IMR-90 (cell line): Measurements from ENCODE around the gene SLC9A9. TPM values are rescaled to one million over a fixed set of nuclear protein-coding genes. Genes with fewer than 3 reads are reported as not detected.

Source experiments
- ATAC-seq: fragments of 200-7000 bp; cut with Tn5 transposase; 2 replicates; pipeline ENCODE4 v1.9.1; 2020; ENCODE audit warnings: low read depth, mild to moderate bottlenecking, moderate library complexity
- BruUV-seq: library from RNA; stranded (reverse); fragments of 400-500 nt; replicated peaks from 2 replicates; lab custom pipeline; 2021; lab: Mats Ljungman, UMichigan
- CTCF ChIA-PET: fragments of 300-600 bp; formaldehyde crosslinking; extraction: SDS; loops from one replicate; lab custom pipeline; 2021; ENCODE audit warnings: antibody characterized with exemption; lab: Yijun Ruan, JAX
- POLR2A ChIA-PET: fragments of 300-600 bp; sonication (Branson Sonifier 250); formaldehyde crosslinking; loops from one replicate; lab custom pipeline; 2022; ENCODE audit warnings: antibody characterized with exemption; ENCODE audit not compliant: unreplicated experiment; lab: Charles Lee
- DNase-seq: peaks from one replicate; pipeline ENCODE4 v3.0.0; 2013
- H2AFZ ChIP-seq: replicated peaks from 2 replicates; pipeline ENCODE3; 2013; ENCODE audit warnings: low read length, mild to moderate bottlenecking; ENCODE audit not compliant: poor library complexity
- H2AK5ac ChIP-seq: 2 replicates; pipeline ENCODE4 v1.6.1; 2013; ENCODE audit warnings: low read depth, low read length, inconsistent platforms
- H2AK9ac ChIP-seq: replicated peaks from 2 replicates; pipeline ENCODE3; 2013; ENCODE audit warnings: mild to moderate bottlenecking, low read depth, low read length, moderate library complexity; ENCODE audit not compliant: poor library complexity
- H2BK120ac ChIP-seq: 2 replicates; pipeline ENCODE4 v1.6.1; 2013; ENCODE audit warnings: low read depth, low read length, inconsistent platforms
- H2BK15ac ChIP-seq: 3 replicates; pipeline ENCODE4 v1.6.1; 2013; ENCODE audit warnings: low read depth, low read length, inconsistent platforms
- H2BK20ac ChIP-seq: 2 replicates; pipeline ENCODE4 v1.6.1; 2013; ENCODE audit warnings: low read depth, mild to moderate bottlenecking, inconsistent platforms, low read length, moderate library complexity
- H2BK5ac ChIP-seq: 2 replicates; pipeline ENCODE4 v1.6.1; 2013; ENCODE audit warnings: mild to moderate bottlenecking, low read depth, low read length, inconsistent platforms; ENCODE audit not compliant: poor library complexity, severe bottlenecking
- H3K14ac ChIP-seq: replicated peaks from 2 replicates; pipeline ENCODE4 v1.6.1; 2013; ENCODE audit warnings: low read depth, low read length, inconsistent platforms
- H3K18ac ChIP-seq: 2 replicates; pipeline ENCODE4 v1.6.1; 2013; ENCODE audit warnings: low read depth, low read length, control low read depth
- H3K23ac ChIP-seq: 2 replicates; pipeline ENCODE4 v1.6.1; 2013; ENCODE audit warnings: low read depth, low read length, inconsistent platforms
- H3K27ac ChIP-seq: 2 replicates; pipeline ENCODE4 v1.5.1; 2013; ENCODE audit warnings: mild to moderate bottlenecking, control low read depth, low read length; ENCODE audit not compliant: insufficient read depth
- H3K27me3 ChIP-seq: 2 replicates; pipeline ENCODE4 v1.6.1; 2013; ENCODE audit warnings: low read length; ENCODE audit not compliant: control insufficient read depth, insufficient read depth
- H3K36me3 ChIP-seq: 2 replicates; pipeline ENCODE4 v1.6.1; 2013; ENCODE audit warnings: low read length, mixed read lengths; ENCODE audit not compliant: control insufficient read depth, insufficient read depth
- H3K4ac ChIP-seq: 2 replicates; pipeline ENCODE4 v1.6.1; 2013; ENCODE audit warnings: low read depth, low read length, inconsistent platforms
- H3K4me1 ChIP-seq: 2 replicates; pipeline ENCODE4 v1.6.1; 2013; ENCODE audit warnings: low read length, mixed read lengths; ENCODE audit not compliant: control insufficient read depth, insufficient read depth
- H3K4me2 ChIP-seq: 2 replicates; pipeline ENCODE4 v1.6.1; 2013; ENCODE audit warnings: low read depth, mild to moderate bottlenecking, control low read depth, low read length, moderate library complexity
- H3K4me3 ChIP-seq: 2 replicates; pipeline ENCODE4 v1.5.1; 2013; ENCODE audit warnings: low read depth, mild to moderate bottlenecking, control low read depth, low read length, moderate library complexity; ENCODE audit not compliant: insufficient read depth
- H3K56ac ChIP-seq: 2 replicates; pipeline ENCODE4 v1.6.1; 2013; ENCODE audit warnings: low read length, inconsistent platforms; ENCODE audit not compliant: insufficient read depth; ENCODE audit errors: extremely low read depth
- H3K79me1 ChIP-seq, 2 experiments: 2 replicates each; pipeline ENCODE4 v1.6.1; 2013; ENCODE audit warnings: low read length in 2 of 2, inconsistent platforms in 1 of 2, low read depth in 1 of 2
- H3K9ac ChIP-seq: 2 replicates; pipeline ENCODE4 v1.6.1; 2013; ENCODE audit warnings: low read depth, low read length, control low read depth
- H3K9me1 ChIP-seq: 2 replicates; pipeline ENCODE4 v1.6.1; 2013; ENCODE audit warnings: low read length, inconsistent platforms; ENCODE audit not compliant: insufficient read depth
- H3K9me3 ChIP-seq: 2 replicates; pipeline ENCODE4 v1.6.1; 2013; ENCODE audit warnings: low read length; ENCODE audit not compliant: control insufficient read depth, insufficient read depth
- H4K20me1 ChIP-seq: 2 replicates; pipeline ENCODE4 v1.6.1; 2013; ENCODE audit warnings: low read length, inconsistent platforms; ENCODE audit not compliant: insufficient read depth
- H4K5ac ChIP-seq: 2 replicates; pipeline ENCODE4 v1.6.1; 2013; ENCODE audit warnings: mild to moderate bottlenecking, low read depth, low read length, control low read depth
- H4K8ac ChIP-seq, 2 experiments: 2 replicates each; pipeline ENCODE4 v1.6.1; 2013; ENCODE audit warnings: low read depth in 2 of 2, low read length in 2 of 2, control low read depth in 1 of 2, inconsistent platforms in 1 of 2
- H4K91ac ChIP-seq: 2 replicates; pipeline ENCODE4 v1.6.1; 2013; ENCODE audit warnings: low read depth, low read length, inconsistent platforms; ENCODE audit not compliant: insufficient read depth
- BHLHE40 ChIP-seq: fragments of 150-350 bp; IDR thresholded peaks from 2 replicates; pipeline ENCODE4 v1.6.1; 2016; ENCODE audit warnings: mild to moderate bottlenecking, low read depth, low read length
- CEBPB ChIP-seq: IDR thresholded peaks from 2 replicates; pipeline ENCODE4 v1.6.1; 2012; ENCODE audit warnings: low read depth, low read length, improper control_type of control experiment
- CHD1 ChIP-seq: IDR thresholded peaks from 2 replicates; pipeline ENCODE4 v1.6.1; 2012; ENCODE audit warnings: low read depth, low read length, improper control_type of control experiment
- CTCF ChIP-seq: conservative IDR thresholded peaks from 2 replicates; pipeline ENCODE4 v1.5.1; 2012; ENCODE audit warnings: mild to moderate bottlenecking, low read depth, low read length, improper control_type of control experiment
- ELK1 ChIP-seq: fragments of 150-350 bp; IDR thresholded peaks from 2 replicates; pipeline ENCODE4 v1.6.1; 2016; ENCODE audit warnings: low read depth, mild to moderate bottlenecking, low read length, moderate library complexity, borderline replicate concordance
- MAFK ChIP-seq: IDR thresholded peaks from 2 replicates; pipeline ENCODE4 v1.6.1; 2012; ENCODE audit warnings: low read depth, low read length, improper control_type of control experiment
- MAZ ChIP-seq: IDR thresholded peaks from 2 replicates; pipeline ENCODE4 v1.6.1; 2012; ENCODE audit warnings: low read depth, mild to moderate bottlenecking, low read length, improper control_type of control experiment, moderate library complexity, borderline replicate concordance
- MXI1 ChIP-seq: IDR thresholded peaks from 2 replicates; pipeline ENCODE4 v1.6.1; 2012; ENCODE audit warnings: low read depth, mild to moderate bottlenecking, low read length, moderate library complexity, borderline replicate concordance
- NFE2L2 ChIP-seq: fragments of 150-350 bp; IDR thresholded peaks from 2 replicates; pipeline ENCODE4 v1.6.1; 2016; ENCODE audit warnings: low read depth, mild to moderate bottlenecking, low read length
- RCOR1 ChIP-seq: IDR thresholded peaks from 2 replicates; pipeline ENCODE4 v1.6.1; 2012; ENCODE audit warnings: mild to moderate bottlenecking, low read length, improper control_type of control experiment; ENCODE audit not compliant: insufficient replicate concordance
- RFX5 ChIP-seq: IDR thresholded peaks from 2 replicates; pipeline ENCODE4 v1.8.0; 2012; ENCODE audit warnings: low read depth, mild to moderate bottlenecking, low read length, moderate library complexity
- WGBS, 2 experiments: methylation state at CpG; one replicate each; pipeline versions ENCODE4 v1.1.5 to v1.1.7; 2013; ENCODE audit warnings: missing lambda C conversion rate in 2 of 2; ENCODE audit not compliant: insufficient read length in 1 of 2; ENCODE audit errors: extremely low coverage in 2 of 2; 5-methylcytosine and 5-hydroxymethylcytosine counted together
- dilution Hi-C: fragments of 300-500 bp; cut with HindIII; formaldehyde crosslinking; loops from one replicate; pipeline ENCODE4 v1.14.3; 2018; ENCODE audit warnings: low sequenced_read_pairs; ENCODE audit not compliant: unreplicated experiment
- in situ Hi-C: fragments of 300-500 bp; cut with MboI; formaldehyde crosslinking; loops from 3 replicates; pipeline ENCODE4 v1.14.3; 2019; ENCODE audit warnings: low sequenced_read_pairs, inconsistent platforms, mixed read lengths
- intact Hi-C: fragments of 100-400 bp; cut with micrococcal nuclease; formaldehyde crosslinking; loops from 2 replicates; pipeline ENCODE4 v1.10.0; 2022
- polyA plus RNA-seq, 3 experiments: library from polyadenylated mRNA; depleted of rRNA; stranded (reverse); fragments of >200 nt; gene quantifications; 2 replicates each; pipeline ENCODE4 v1.2.3, GENCODE V29; 2012; ENCODE audit warnings: low replicate concordance in 1 of 3
- total RNA-seq: library from RNA; depleted of rRNA; stranded (reverse); fragments of >200 nt; gene quantifications from 2 replicates; pipeline ENCODE4 v1.2.3, GENCODE V29; 2012

The SLC9A9 gene
- total and polyA plus RNA-seq, 2 of the 4 experiments (the other 2 are of a cell fraction): 1.4 to 2.3 TPM

GRCh38 chr3:143321058-143321769, 527.1 kb downstream of the SLC9A9 start:
- TF ChIP-seq CEBPB (no peak), ELK1 (no peak), MAZ (no peak), NFE2L2 (no peak), MXI1 (no peak), CTCF (no peak), CHD1 (no peak), BHLHE40 (no peak), RFX5 (no peak), RCOR1 (no peak), MAFK (no peak)
- no peak overlapping the region for H4K8ac ChIP-seq
- dilution Hi-C loops: no loop called here
- H4K20me1 ChIP-seq: no peaks in the 10 kb centered on the region
- WGBS, 2 experiments: 50% methylated on average over 2 of the region's 5 CpGs; no CpG with 5 or more reads in 1 of the 2 experiments
- POLR2A ChIA-PET: no interaction called here
- H2AK5ac ChIP-seq: no peak overlapping the region
- H2BK5ac ChIP-seq: no peak overlapping the region
- no peaks in the 10 kb centered on the region for H3K4me1 ChIP-seq
- H2BK120ac ChIP-seq: no peak overlapping the region
- no peaks in the 10 kb centered on the region for H3K9me1 ChIP-seq
- H2BK20ac ChIP-seq: no peak overlapping the region
- H4K5ac ChIP-seq: no peak overlapping the region
- H3K4me2 ChIP-seq: no peak overlapping the region
- no peak overlapping the region for H3K27ac ChIP-seq
- H2AFZ ChIP-seq: no peak overlapping the region
- H4K91ac ChIP-seq: no peak overlapping the region
- no peak overlapping the region for H3K18ac ChIP-seq
- no peak overlapping the region for H2BK15ac ChIP-seq
- BruUV-seq: no TSS peak
- CTCF ChIA-PET: no interaction called here
- H3K56ac ChIP-seq: no peak overlapping the region
- no peak overlapping the region for H3K4ac ChIP-seq
- no peak overlapping the region for H3K14ac ChIP-seq
- no peaks in the 10 kb centered on the region for H3K79me1 ChIP-seq
- H3K36me3 ChIP-seq: no peaks in the 10 kb centered on the region
- in situ Hi-C loops: no loop called here
- H3K4me3 ChIP-seq: no peak overlapping the region
- H3K9ac ChIP-seq: no peak overlapping the region
- H3K23ac ChIP-seq: no peak overlapping the region
- intact Hi-C loops: no loop called here
- H3K9me3 ChIP-seq: no peaks in the 10 kb centered on the region
- peaks cover 3% of the 10 kb centered on the region for H3K27me3 ChIP-seq
- DNase-seq (no peak), ATAC-seq (no peak)
- H2AK9ac ChIP-seq: no peak overlapping the region
